ENCODE results near the gene BMP2K. TPM values are rescaled to one million over a fixed set of nuclear protein-coding genes. Genes with fewer than 3 reads are reported as not detected.

BMP2K gene
- total and polyA plus RNA-seq, 2 of the 8 experiments (the other 6 are each of a cell fraction or from before 2014, with no cell fraction given) = 15.6 to 24.1 TPM

GRCh38 chr4:78904143-78904542, 128.0 kb downstream of the BMP2K start:
- Histone ChIP-seq H2AFZ (ENCODE audit: low read length) (no peak overlapping the region), H3K79me2 (ENCODE audit: control insufficient read depth in 1 of 2, insufficient read depth in 2 of 2, low read length in 2 of 2) (no peaks in the 10 kb centered on the region), H3K4me1 (replicated peaks in 1 of 4; ENCODE audit: control insufficient read depth in 3 of 4, insufficient read depth in 4 of 4, low read length in 3 of 4) (no peaks in the 10 kb centered on the region), H3K18ac (ENCODE audit: extremely low read depth, low read length) (no peak overlapping the region), H3K27ac (ENCODE audit: low read depth, low read length) (no peak overlapping the region), H3K56ac (replicated peaks; ENCODE audit: insufficient read length, low read depth, low read length) (no peak overlapping the region), H2BK120ac (replicated peaks; ENCODE audit: low read depth, low read length) (no peak overlapping the region), H2BK12ac (ENCODE audit: low read depth, low read length) (no peak overlapping the region), H3K4ac (replicated peaks; ENCODE audit: insufficient read length, low read depth, low read length) (no peak overlapping the region), H4K91ac (replicated peaks; ENCODE audit: insufficient read length, low read length) (no peak overlapping the region), H3K36me3 (ENCODE audit: control insufficient read depth in 2 of 4, insufficient read depth in 4 of 4, low read length in 3 of 4) (no peaks in the 10 kb centered on the region), H3K4me2 (ENCODE audit: insufficient read depth in 1 of 2, low read depth in 2 of 2, low read length in 2 of 2) (no peak overlapping the region), H4K8ac (ENCODE audit: extremely low read depth, insufficient read depth, low read length) (no peak overlapping the region), H4K5ac (ENCODE audit: insufficient read length, low read depth, low read length) (no peak overlapping the region), H3K9ac (replicated peaks in 1 of 4; ENCODE audit: extremely low read depth in 1 of 4, low read depth in 3 of 4, low read length in 3 of 4) (no peak overlapping the region), H2BK15ac (ENCODE audit: low read length) (no peak overlapping the region), H4K20me1 (replicated peaks in 1 of 2; ENCODE audit: control insufficient read depth in 1 of 2, insufficient read depth in 2 of 2, low read length in 2 of 2) (no peaks in the 10 kb centered on the region), H3K27me3 (replicated peaks in 1 of 4; ENCODE audit: control insufficient read depth in 3 of 4, extremely low read depth in 1 of 4, insufficient read depth in 3 of 4, low read length in 3 of 4) (no peaks in the 10 kb centered on the region), H3K79me1 (ENCODE audit: low read depth, low read length) (no peaks in the 10 kb centered on the region), H2AK5ac (ENCODE audit: low read depth, low read length) (no peak overlapping the region), H3K14ac (ENCODE audit: insufficient read length) (no peak overlapping the region), H3K4me3 (ENCODE audit: extremely low read depth in 1 of 4, insufficient read depth in 2 of 4, low read depth in 3 of 4, low read length in 4 of 4) (no peak overlapping the region), H3K23ac (ENCODE audit: insufficient read length) (no peak overlapping the region), H3K9me3 (ENCODE audit: insufficient read depth in 2 of 2, low read depth in 1 of 2, low read length in 1 of 2) (no peaks in the 10 kb centered on the region), H2BK20ac (ENCODE audit: low read length) (no peak overlapping the region), H3K23me2 (ENCODE audit: low read depth, low read length) (no peaks in the 10 kb centered on the region), H2BK5ac (ENCODE audit: low read depth, low read length) (no peak overlapping the region)
- 92% methylated on average over 1 of the region's 1 CpG; no CpG with 5 or more reads in 1 of the 2 experiments for WGBS, 2 experiments (ENCODE audit: extremely low coverage in 1 of 2, insufficient coverage in 1 of 2, insufficient read length in 1 of 2, insufficient replicate concordance in 2 of 2, low coverage in 1 of 2, low lambda C conversion rate in 2 of 2, missing lambda C conversion rate in 1 of 2)
- no peak for TF ChIP-seq HDAC2 (IDR thresholded peaks at IDR 0.05; ENCODE audit: borderline replicate concordance in 1 of 2, low read depth in 2 of 2, low read length in 2 of 2)
- no peak for TF ChIP-seq POLR2AphosphoS5 (IDR thresholded peaks at IDR 0.05; ENCODE audit: low read depth, low read length)
- TF ChIP-seq NRF1 (IDR thresholded peaks at IDR 0.05; ENCODE audit: low read depth, low read length) = no peak
- no peak for TF ChIP-seq TAF7 (optimal IDR thresholded peaks at IDR 0.05; ENCODE audit: borderline replicate concordance, low read depth, low read length)
- ChIA-PET POLR2A (ENCODE audit: partially characterized antibody) (no interaction called here), CTCF (ENCODE audit: partially characterized antibody) (no interaction called here)
- no peak for FAIRE-seq
- no peak for DNase-seq (ENCODE audit: low read depth in 1 of 2, low spot score in 2 of 2)
